Memory B cell (primary cell): Measurements from ENCODE around the gene ESRRA.

Experiments
- ATAC-seq: fragments of 150-1000 bp; cut with Tn5 transposase; 2 replicates; pipeline ENCODE4 v1.10.0; 2021; ENCODE audit warnings: low read depth, mild to moderate bottlenecking, moderate library complexity
- DNase-seq, 2 donors: peaks; one replicate each; pipeline ENCODE4 v3.0.0; 2022; ENCODE audit warnings: low spot score in 2 of 2
- H3K27ac Mint-ChIP-seq: one replicate; pipeline ENCODE4 v1.8.0; 2022; ENCODE audit warnings: mild to moderate bottlenecking, moderate library complexity, mixed read lengths
- H3K27me3 Mint-ChIP-seq: one replicate; pipeline ENCODE4 v1.8.0; 2022; ENCODE audit warnings: mixed read lengths
- H3K36me3 Mint-ChIP-seq: one replicate; pipeline ENCODE4 v1.8.0; 2022; ENCODE audit warnings: mild to moderate bottlenecking, mixed read lengths
- H3K4me1 Mint-ChIP-seq: one replicate; pipeline ENCODE4 v1.8.0; 2022; ENCODE audit warnings: mixed read lengths
- H3K4me3 Mint-ChIP-seq: one replicate; pipeline ENCODE4 v1.8.0; 2022; ENCODE audit warnings: mild to moderate bottlenecking, moderate library complexity, mixed read lengths
- H3K9me3 Mint-ChIP-seq: one replicate; pipeline ENCODE4 v1.8.0; 2022; ENCODE audit warnings: mixed read lengths

The ESRRA gene

GRCh38 chr11:64284048-64284961 is 21.0 kb upstream of the ESRRA start, which contains the start of gene BAD:
Gene BAD, minus strand, starts transcription at chr11:64284665. Its CDS starts 297 bp downstream, at chr11:64284368.
- DNase-seq: peak; percentile 80 to 87
- Mint-ChIP-seq H3K36me3 (peaks cover 6% of the 10 kb centered on the region), H3K27me3 (no peaks in the 10 kb centered on the region), H3K4me3 (peak within 1 kb of the TSS; percentile 97), H3K27ac (peak within 1 kb of the TSS; percentile 99), H3K9me3 (no peaks in the 10 kb centered on the region), H3K4me1 (peaks cover 13% of the 10 kb centered on the region)
- ATAC-seq: peak; percentile 74

GRCh38 chr11:64284962-64285884 is 20.1 kb upstream of the ESRRA start, which contains the start of gene GPR137:
Gene GPR137, plus strand, starts transcription at chr11:64285848. Its CDS starts 677 bp downstream, at chr11:64286525.
- Mint-ChIP-seq H3K27ac (peak within 1 kb of the TSS; percentile 99), H3K4me3 (peak within 1 kb of the TSS; percentile 97), H3K36me3 (peaks cover 6% of the 10 kb centered on the region), H3K9me3 (no peaks in the 10 kb centered on the region), H3K4me1 (peaks cover 13% of the 10 kb centered on the region), H3K27me3 (no peaks in the 10 kb centered on the region)
- DNase-seq: peak; percentile 98 to 100
- peak; percentile 71 for ATAC-seq

- Mint-ChIP-seq H3K4me3 (peak overlapping the region; percentile 97), H3K36me3 (peaks cover 5% of the 10 kb centered on the region), H3K27ac (peak overlapping the region; percentile 99), H3K27me3 (peaks cover 5% of the 10 kb centered on the region), H3K9me3 (no peaks in the 10 kb centered on the region), H3K4me1 (peaks cover 17% of the 10 kb centered on the region)
- DNase-seq (no peak), ATAC-seq (no peak)
Measured at GRCh38 chr11:64285885-64286800, 19.2 kb upstream of the ESRRA start.

GRCh38 chr11:64286801-64287159 is 18.5 kb upstream of the ESRRA start:
- Mint-ChIP-seq H3K9me3 (no peaks in the 10 kb centered on the region), H3K36me3 (peaks cover 3% of the 10 kb centered on the region), H3K27ac (peak overlapping the region; percentile 79), H3K4me3 (peak overlapping the region; percentile 87), H3K27me3 (peaks cover 5% of the 10 kb centered on the region), H3K4me1 (peaks cover 17% of the 10 kb centered on the region)
- DNase-seq (no peak), ATAC-seq (no peak)

GRCh38 chr11:64287676-64288352 is 17.5 kb upstream of the ESRRA start:
- Mint-ChIP-seq H3K4me3 (no peak overlapping the region), H3K4me1 (peaks cover 18% of the 10 kb centered on the region), H3K27me3 (peaks cover 7% of the 10 kb centered on the region), H3K36me3 (no peaks in the 10 kb centered on the region), H3K9me3 (no peaks in the 10 kb centered on the region), H3K27ac (no peak overlapping the region)
- DNase-seq: no peak
- ATAC-seq: no peak

GRCh38 chr11:64288353-64288750 is 17.0 kb upstream of the ESRRA start:
- no peaks in the 10 kb centered on the region for H3K9me3 Mint-ChIP-seq
- peaks cover 10% of the 10 kb centered on the region for H3K27me3 Mint-ChIP-seq
- ATAC-seq (no peak), DNase-seq (no peak)
- peaks cover 16% of the 10 kb centered on the region for H3K4me1 Mint-ChIP-seq
- no peaks in the 10 kb centered on the region for H3K36me3 Mint-ChIP-seq
- H3K27ac Mint-ChIP-seq: no peak overlapping the region
- no peak overlapping the region for H3K4me3 Mint-ChIP-seq

- H3K27me3 Mint-ChIP-seq: peaks cover 13% of the 10 kb centered on the region
- no peak overlapping the region for H3K27ac Mint-ChIP-seq
- H3K4me3 Mint-ChIP-seq: no peak overlapping the region
- no peaks in the 10 kb centered on the region for H3K36me3 Mint-ChIP-seq
- ATAC-seq (no peak), DNase-seq (no peak)
- H3K4me1 Mint-ChIP-seq: peaks cover 14% of the 10 kb centered on the region
- H3K9me3 Mint-ChIP-seq: no peaks in the 10 kb centered on the region
Measured at GRCh38 chr11:64289002-64289564, 16.2 kb upstream of the ESRRA start.

- no peak overlapping the region for H3K27ac Mint-ChIP-seq
- H3K4me3 Mint-ChIP-seq: peak overlapping the region; percentile 87
- H3K4me1 Mint-ChIP-seq: peaks cover 14% of the 10 kb centered on the region
- peaks cover 19% of the 10 kb centered on the region for H3K27me3 Mint-ChIP-seq
- ATAC-seq (no peak), DNase-seq (no peak)
- no peaks in the 10 kb centered on the region for H3K9me3 Mint-ChIP-seq
- no peaks in the 10 kb centered on the region for H3K36me3 Mint-ChIP-seq
Measured at GRCh38 chr11:64290352-64291261, 14.7 kb upstream of the ESRRA start.

- Mint-ChIP-seq H3K27me3 (peaks cover 21% of the 10 kb centered on the region), H3K4me3 (peak within 1 kb of the TSS; percentile 87), H3K9me3 (no peaks in the 10 kb centered on the region), H3K4me1 (peaks cover 13% of the 10 kb centered on the region), H3K36me3 (no peaks in the 10 kb centered on the region), H3K27ac (no peak within 1 kb of the TSS)
- DNase-seq (no peak), ATAC-seq (no peak)
Measured at GRCh38 chr11:64291262-64291751, 14.0 kb upstream of the ESRRA start, which contains the start of gene KCNK4. Gene KCNK4, plus strand, starts transcription at chr11:64291302. Its CDS starts 1,717 bp downstream, at chr11:64293019.

GRCh38 chr11:64291752-64292459 is 13.4 kb upstream of the ESRRA start:
- peaks cover 24% of the 10 kb centered on the region for H3K27me3 Mint-ChIP-seq

More at GRCh38 chr11:64291752-64292459, 13.4 kb upstream of the ESRRA start:
- peaks cover 7% of the 10 kb centered on the region for H3K4me1 Mint-ChIP-seq
- DNase-seq (no peak), ATAC-seq (peak; percentile 69)
- no peaks in the 10 kb centered on the region for H3K36me3 Mint-ChIP-seq
- H3K9me3 Mint-ChIP-seq: no peaks in the 10 kb centered on the region
- H3K4me3 Mint-ChIP-seq: no peak overlapping the region
- H3K27ac Mint-ChIP-seq: no peak overlapping the region
